IPS-20b (cell line): ENCODE data around the gene RASGRF2.

Experiments used
- H3K27ac ChIP-seq: one replicate; pipeline ENCODE4 v1.5.1; 2013; ENCODE audit warnings: low read length
- H3K27me3 ChIP-seq: 2 replicates; pipeline ENCODE4 v1.6.1; 2013; ENCODE audit warnings: mild to moderate bottlenecking, low read length, inconsistent platforms; ENCODE audit not compliant: insufficient read depth
- H3K36me3 ChIP-seq: 2 replicates; pipeline ENCODE4 v1.6.1; 2013; ENCODE audit warnings: low read depth, mild to moderate bottlenecking, inconsistent platforms, low read length, moderate library complexity; ENCODE audit not compliant: insufficient read depth
- H3K4me1 ChIP-seq: 2 replicates; pipeline ENCODE4 v1.6.1; 2013; ENCODE audit warnings: mild to moderate bottlenecking, control low read depth, inconsistent platforms, low read length, moderate library complexity; ENCODE audit not compliant: insufficient read depth
- H3K4me3 ChIP-seq: 2 replicates; pipeline ENCODE4 v1.5.1; 2013; ENCODE audit warnings: mild to moderate bottlenecking, low read length, inconsistent platforms
- H3K9ac ChIP-seq: 2 replicates; pipeline ENCODE4 v1.6.1; 2013; ENCODE audit warnings: low read depth, mild to moderate bottlenecking, inconsistent platforms, low read length, moderate library complexity
- H3K9me3 ChIP-seq: 2 replicates; pipeline ENCODE4 v1.6.1; 2013; ENCODE audit warnings: mild to moderate bottlenecking, low read depth, low read length, inconsistent platforms; ENCODE audit not compliant: insufficient read depth

The RASGRF2 gene

DNA sequence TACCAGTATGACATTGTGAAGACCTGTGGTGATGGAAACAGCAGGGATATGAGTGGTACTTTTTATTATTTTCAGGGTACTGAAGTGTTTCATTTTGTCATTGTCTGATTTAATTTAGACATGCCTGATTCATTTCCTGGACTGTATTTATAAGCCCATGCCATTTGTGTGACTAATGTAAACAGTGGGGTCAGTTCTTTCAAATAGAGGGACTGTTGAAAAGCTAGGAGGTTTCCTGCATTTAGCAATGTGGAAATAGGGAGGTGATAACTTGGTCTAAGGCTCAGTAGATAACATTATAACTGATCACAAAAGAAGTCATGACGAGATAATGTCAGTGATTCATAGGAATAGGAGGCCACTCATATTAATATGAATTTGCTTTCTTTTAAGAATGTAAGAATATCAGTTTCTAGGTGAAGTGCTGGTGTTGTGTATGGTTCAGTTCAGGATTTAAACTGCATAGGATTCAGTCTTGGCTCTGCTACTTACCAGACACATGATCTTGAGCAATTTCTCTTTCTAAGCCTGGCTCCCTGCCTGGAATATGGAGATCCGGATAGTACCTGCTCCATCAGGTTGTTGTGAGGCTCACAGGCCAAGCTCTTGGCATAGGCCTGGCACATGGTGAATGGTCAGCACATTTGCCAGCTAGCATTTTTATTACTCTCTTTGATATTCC, 7.5 kb downstream of the RASGRF2 start:
- Histone ChIP-seq H3K27me3 (peaks cover 10% of the 10 kb centered on the region), H3K4me1 (peaks cover 18% of the 10 kb centered on the region), H3K27ac (no peak overlapping the region), H3K36me3 (no peaks in the 10 kb centered on the region), H3K4me3 (no peak overlapping the region), H3K9me3 (no peaks in the 10 kb centered on the region), H3K9ac (no peak overlapping the region)

DNA sequence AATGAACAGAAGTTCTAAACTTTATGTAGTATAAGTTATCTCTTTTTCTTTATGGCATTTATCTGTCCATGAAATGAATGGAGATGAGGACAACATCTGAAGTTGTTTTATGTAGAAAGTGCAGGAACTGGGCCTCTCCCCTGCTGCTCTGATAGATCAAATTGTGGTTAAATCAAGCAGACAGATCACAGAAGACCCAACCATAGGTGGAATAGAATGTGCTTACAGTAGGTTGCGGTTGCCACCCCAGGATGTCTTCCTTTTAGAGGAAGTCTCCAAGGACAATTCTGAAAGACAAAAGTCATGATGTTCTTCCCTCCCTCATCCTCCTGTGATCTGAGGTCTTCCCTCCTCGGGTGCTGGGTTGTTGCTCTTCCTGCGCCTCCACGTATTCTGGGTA, 12.9 kb downstream of the RASGRF2 start:
- no peak overlapping the region for H3K9ac ChIP-seq
- peaks cover 4% of the 10 kb centered on the region; the same call in 1 of the 2 replicates for H3K4me1 ChIP-seq
- no peak overlapping the region for H3K27ac ChIP-seq
- no peaks in the 10 kb centered on the region for H3K27me3 ChIP-seq
- H3K9me3 ChIP-seq, result no peaks in the 10 kb centered on the region
- no peaks in the 10 kb centered on the region for H3K36me3 ChIP-seq
- H3K4me3 ChIP-seq, result no peak overlapping the region

- Histone ChIP-seq H3K27ac (no peak overlapping the region), H3K4me1 (peaks cover 7% of the 10 kb centered on the region), H3K4me3 (no peak overlapping the region), H3K9ac (no peak overlapping the region), H3K36me3 (no peaks in the 10 kb centered on the region), H3K9me3 (no peaks in the 10 kb centered on the region), H3K27me3 (no peaks in the 10 kb centered on the region)
Observed at GRCh38 chr5:80975065-80975464, 14.9 kb downstream of the RASGRF2 start.

DNA sequence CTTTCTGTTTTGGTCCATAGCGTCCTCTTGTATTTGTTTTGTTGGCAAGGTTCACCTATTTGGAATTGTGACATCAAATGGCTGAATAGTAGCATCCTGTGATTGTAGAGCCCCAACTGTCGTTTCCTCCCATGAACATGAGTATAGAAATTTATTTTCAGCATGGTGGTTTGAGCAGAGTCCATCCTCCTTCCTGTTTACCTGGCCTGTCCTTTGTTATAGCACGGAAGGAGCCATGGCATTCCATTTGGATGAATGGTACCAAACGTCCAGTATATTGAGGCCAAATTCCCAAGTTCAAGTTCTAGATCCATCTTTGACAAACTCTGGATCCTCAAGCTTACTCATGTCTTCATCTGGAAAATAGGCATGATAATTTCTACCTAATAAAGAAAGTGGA, 16.8 kb downstream of the RASGRF2 start:
- H3K4me3 ChIP-seq, result no peak overlapping the region
- no peaks in the 10 kb centered on the region for H3K9me3 ChIP-seq
- H3K4me1 ChIP-seq, result peaks cover 7% of the 10 kb centered on the region
- no peak overlapping the region for H3K27ac ChIP-seq
- H3K9ac ChIP-seq, result no peak overlapping the region
- H3K27me3 ChIP-seq, result no peaks in the 10 kb centered on the region
- H3K36me3 ChIP-seq, result no peaks in the 10 kb centered on the region

DNA sequence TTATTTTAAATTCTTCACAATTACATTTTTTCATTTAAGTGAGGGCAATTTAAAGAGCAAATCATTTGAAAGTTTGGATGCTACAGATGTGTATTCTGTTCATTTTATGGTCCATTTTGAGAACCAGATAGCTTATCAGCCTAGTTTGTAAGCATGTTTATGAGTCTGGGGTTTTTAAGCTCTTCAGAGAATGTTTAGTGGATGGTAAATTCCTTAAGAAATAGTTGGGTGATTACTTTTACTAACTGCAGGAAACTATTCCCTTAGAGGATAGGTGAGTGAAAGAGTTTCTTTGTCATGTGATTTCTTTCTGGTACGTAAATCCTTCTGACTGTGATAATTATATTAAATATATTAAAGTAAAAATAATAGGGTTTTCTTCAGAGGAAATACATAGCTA, 17.6 kb downstream of the RASGRF2 start:
- no peak overlapping the region for H3K9ac ChIP-seq
- H3K27me3 ChIP-seq, result no peaks in the 10 kb centered on the region

GRCh38 chr5:80978772-80979317, 18.7 kb downstream of the RASGRF2 start:
- H3K9ac ChIP-seq, result no peak overlapping the region
- no peaks in the 10 kb centered on the region for H3K9me3 ChIP-seq
- no peaks in the 10 kb centered on the region for H3K36me3 ChIP-seq
- H3K4me3 ChIP-seq, result no peak overlapping the region
- no peaks in the 10 kb centered on the region for H3K27me3 ChIP-seq
- peaks cover 7% of the 10 kb centered on the region for H3K4me1 ChIP-seq
- no peak overlapping the region for H3K27ac ChIP-seq

More for the DNA sequence above, 17.6 kb downstream of the RASGRF2 start:
- H3K4me1 ChIP-seq, result peaks cover 7% of the 10 kb centered on the region
- H3K27ac ChIP-seq, result no peak overlapping the region
- no peaks in the 10 kb centered on the region for H3K36me3 ChIP-seq
- H3K4me3 ChIP-seq, result no peak overlapping the region
- no peaks in the 10 kb centered on the region for H3K9me3 ChIP-seq

DNA sequence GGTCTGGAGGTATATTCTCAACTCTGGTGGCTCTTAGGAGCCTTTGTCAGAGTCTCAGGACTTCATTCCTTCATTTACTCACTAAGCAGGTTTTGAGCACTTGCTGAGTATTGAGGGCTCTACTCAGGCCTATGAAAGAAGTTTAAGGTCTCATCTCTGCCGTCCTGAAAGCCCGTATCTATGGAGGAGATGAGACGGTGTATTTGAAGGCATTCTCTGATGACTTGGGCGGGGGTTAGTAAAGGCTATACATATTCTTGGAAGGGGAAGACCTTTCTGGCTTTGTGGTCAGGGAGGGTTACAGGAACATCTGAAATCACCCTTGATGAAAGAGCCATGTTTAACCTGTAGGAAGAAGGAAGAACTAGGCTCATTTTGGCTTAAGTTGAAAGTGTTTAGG, 21.9 kb downstream of the RASGRF2 start:
- Histone ChIP-seq H3K9me3 (no peaks in the 10 kb centered on the region), H3K27me3 (no peaks in the 10 kb centered on the region), H3K27ac (no peak overlapping the region), H3K9ac (no peak overlapping the region), H3K4me3 (no peak overlapping the region), H3K36me3 (no peaks in the 10 kb centered on the region), H3K4me1 (peaks cover 4% of the 10 kb centered on the region)

DNA sequence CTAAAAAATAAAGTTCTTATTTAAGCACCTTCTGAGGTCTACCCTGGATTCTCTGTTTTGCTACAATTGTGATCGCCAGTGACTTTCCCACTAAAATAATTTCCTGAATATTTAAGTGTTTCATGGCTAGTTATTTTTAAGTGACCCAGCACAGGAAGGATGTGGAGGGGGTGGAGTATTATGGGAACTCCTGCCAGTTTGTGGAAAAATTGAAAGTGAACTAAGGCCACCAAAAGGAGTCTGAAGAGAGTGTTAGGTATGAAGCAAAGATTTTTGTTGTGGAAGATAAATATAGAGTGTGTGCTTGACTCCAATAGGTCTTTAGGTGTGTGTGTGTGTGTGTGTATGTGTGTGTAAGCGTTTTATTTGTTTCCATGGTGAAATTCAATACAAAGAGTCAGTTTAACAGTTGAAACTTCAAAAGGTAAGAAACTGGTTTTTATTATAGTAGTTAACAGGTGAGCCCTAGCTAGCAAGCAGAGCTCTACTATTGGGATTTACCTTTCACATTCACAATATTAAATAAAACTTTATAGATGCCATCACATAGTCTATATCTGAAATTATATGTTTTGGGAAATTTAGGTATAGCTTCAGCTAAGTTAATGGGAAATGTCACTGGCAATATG, 25.6 kb downstream of the RASGRF2 start:
- Histone ChIP-seq H3K36me3 (no peaks in the 10 kb centered on the region), H3K27me3 (no peaks in the 10 kb centered on the region), H3K4me3 (no peak overlapping the region)

DNA sequence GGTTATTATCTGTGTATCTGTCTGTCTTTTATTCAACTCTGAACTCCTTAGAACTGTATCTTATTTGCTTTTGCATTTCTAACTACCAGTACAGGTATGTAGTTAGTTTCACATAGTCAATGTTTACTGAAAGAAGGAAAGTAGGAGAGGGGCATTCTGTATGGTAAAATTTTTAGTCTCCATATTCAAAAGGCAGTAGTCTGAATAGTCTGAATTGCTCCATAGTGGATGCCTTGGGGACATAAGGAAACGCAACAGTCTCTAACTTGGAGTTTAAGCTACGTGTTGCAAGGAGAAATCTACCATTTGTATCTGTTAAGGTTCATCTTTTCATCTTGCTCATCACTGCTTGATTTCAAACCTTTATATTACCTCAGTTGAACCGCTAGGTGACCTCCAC, 26.2 kb downstream of the RASGRF2 start:
- Histone ChIP-seq H3K4me1 (peaks cover 21% of the 10 kb centered on the region), H3K9me3 (no peaks in the 10 kb centered on the region), H3K4me3 (no peak overlapping the region), H3K27me3 (no peaks in the 10 kb centered on the region), H3K9ac (no peak overlapping the region), H3K36me3 (no peaks in the 10 kb centered on the region), H3K27ac (no peak overlapping the region)

More for the DNA sequence above, 25.6 kb downstream of the RASGRF2 start:
- Histone ChIP-seq H3K9me3 (no peaks in the 10 kb centered on the region), H3K9ac (no peak overlapping the region), H3K4me1 (peaks cover 15% of the 10 kb centered on the region), H3K27ac (no peak overlapping the region)

- no peaks in the 10 kb centered on the region for H3K27me3 ChIP-seq
- no peak overlapping the region for H3K4me3 ChIP-seq
- no peaks in the 10 kb centered on the region for H3K36me3 ChIP-seq
- no peak overlapping the region for H3K9ac ChIP-seq
- H3K9me3 ChIP-seq, result no peaks in the 10 kb centered on the region
- H3K27ac ChIP-seq, result no peak overlapping the region
- peaks cover 25% of the 10 kb centered on the region for H3K4me1 ChIP-seq
Observed at GRCh38 chr5:80987078-80987766, 27.1 kb downstream of the RASGRF2 start.

- Histone ChIP-seq H3K27me3 (no peaks in the 10 kb centered on the region), H3K36me3 (no peaks in the 10 kb centered on the region), H3K9me3 (no peaks in the 10 kb centered on the region), H3K9ac (no peak overlapping the region), H3K4me3 (no peak overlapping the region), H3K27ac (no peak overlapping the region), H3K4me1 (peaks cover 25% of the 10 kb centered on the region)
Observed at GRCh38 chr5:80988419-80988935, 28.3 kb downstream of the RASGRF2 start.
